HS-27A (cell line): ENCODE results near the gene NFKBIL1.
"Not testable (repeated sequence)": the region's sequence is repeated elsewhere in the genome, so short reads cannot be mapped to it uniquely, and the experiment has no call there.

Source experiments
- DNase-seq: peaks from one replicate; pipeline ENCODE4 v3.0.0-alpha.2; 2012; ENCODE audit warnings: low read depth, missing footprints

The NFKBIL1 gene

GRCh38 chr6:31580807-31581433 is 33.5 kb downstream of the NFKBIL1 start:
- no peak for DNase-seq

GRCh38 chr6:31581434-31582229 is 34.2 kb downstream of the NFKBIL1 start:
- no peak for DNase-seq

GRCh38 chr6:31582230-31582643 is 34.8 kb downstream of the NFKBIL1 start, which contains the start of gene LTB:
Gene LTB (minus strand): TSS chr6:31582424. CDS start chr6:31582417, 7 bp downstream.
- no peak for DNase-seq

GRCh38 chr6:31585491-31585890 is 38.1 kb downstream of the NFKBIL1 start:
- DNase-seq, result no peak

- DNase-seq, result no peak
These were observed 38.6 kb downstream of the NFKBIL1 start, which contains the start of gene LST1 for GRCh38 chr6:31586008-31586407. Gene LST1 (plus strand): TSS chr6:31586277. CDS start chr6:31587300, 1,023 bp downstream.

- no peak for DNase-seq
These were observed 39.3 kb downstream of the NFKBIL1 start for GRCh38 chr6:31586599-31587281.

GRCh38 chr6:31587791-31588777 is 40.7 kb downstream of the NFKBIL1 start:
- no peak for DNase-seq

- no peak for DNase-seq
These were observed 41.7 kb downstream of the NFKBIL1 start for GRCh38 chr6:31588871-31589650.

GRCh38 chr6:31590691-31591090 is 43.3 kb downstream of the NFKBIL1 start:
- DNase-seq, result not testable (repeated sequence)

GRCh38 chr6:31592396-31592771 is 45.0 kb downstream of the NFKBIL1 start:
- DNase-seq, result no peak

GRCh38 chr6:31597006-31597405 is 49.6 kb downstream of the NFKBIL1 start:
- DNase-seq, result no peak

GRCh38 chr6:31607317-31607716 is 59.9 kb downstream of the NFKBIL1 start:
- no peak for DNase-seq
